M059J (cell line): Measurements from ENCODE around the gene SP2. TPM values are rescaled to one million over a fixed set of nuclear protein-coding genes. Genes with fewer than 3 reads are reported as not detected.
A peak's percentile ranks its signal among the peaks of the same experiment; 100 is the strongest.
"Not testable (repeated sequence)": the region's sequence is repeated elsewhere in the genome, so short reads cannot be mapped to it uniquely, and the experiment has no call there.

Experiments
- DNase-seq: peaks from one replicate; pipeline ENCODE4 v3.0.0-alpha.2; 2012; ENCODE audit warnings: low read depth
- total RNA-seq: library from RNA; depleted of rRNA; stranded (reverse); fragments of >200 nt; shearing (Covaris generic); gene quantifications from 2 replicates; pipeline ENCODE4 v1.2.3, GENCODE V29; 2014

SP2 gene
- total RNA-seq, 1 experiment from 2014 or later = 3.8 TPM

GRCh38 chr17:47918991-47919390 lies 23.0 kb downstream of the SP2 start:
- no peak for DNase-seq

- DNase-seq = not testable (repeated sequence)
These were observed 23.9 kb downstream of the SP2 start for GRCh38 chr17:47919889-47920288.

- DNase-seq = no peak
These were observed 29.0 kb downstream of the SP2 start for GRCh38 chr17:47924785-47925677.

GRCh38 chr17:47925678-47925988 lies 29.6 kb downstream of the SP2 start:
- DNase-seq = no peak

GRCh38 chr17:47927821-47928400 lies 31.9 kb downstream of the SP2 start:
- no peak for DNase-seq

GRCh38 chr17:47928415-47928814 lies 32.4 kb downstream of the SP2 start:
- peak; percentile 12 for DNase-seq

GRCh38 chr17:47929218-47930000 lies 33.4 kb downstream of the SP2 start:
- no peak for DNase-seq

GRCh38 chr17:47931848-47932247 lies 35.8 kb downstream of the SP2 start:
- DNase-seq = no peak

GRCh38 chr17:47934856-47935255 lies 38.8 kb downstream of the SP2 start:
- DNase-seq = peak; percentile 88

GRCh38 chr17:47935468-47935867 lies 39.4 kb downstream of the SP2 start:
- DNase-seq = not testable (repeated sequence)

GRCh38 chr17:47935961-47936360 lies 39.9 kb downstream of the SP2 start:
- peak; percentile 94 for DNase-seq

- no peak for DNase-seq
These were observed 41.9 kb downstream of the SP2 start for GRCh38 chr17:47937941-47938340.

- peak; percentile 99 for DNase-seq
These were observed 45.4 kb downstream of the SP2 start, which contains the start of gene PNPO for GRCh38 chr17:47941246-47942095. TSS of gene PNPO (plus strand) at chr17:47941571. CDS start at chr17:47941676, 105 bp downstream.

- no peak for DNase-seq
These were observed 46.1 kb downstream of the SP2 start for GRCh38 chr17:47942096-47942510.

- DNase-seq = no peak
These were observed 46.5 kb downstream of the SP2 start for GRCh38 chr17:47942568-47942967.

- no peak for DNase-seq
These were observed 49.0 kb downstream of the SP2 start for GRCh38 chr17:47945080-47945479.

GRCh38 chr17:47945529-47946508 lies 49.8 kb downstream of the SP2 start:
- DNase-seq = no peak

- no peak for DNase-seq
These were observed 50.5 kb downstream of the SP2 start for GRCh38 chr17:47946516-47946915.

GRCh38 chr17:47946929-47947397 lies 50.9 kb downstream of the SP2 start:
- DNase-seq = peak; percentile 89

GRCh38 chr17:47948706-47949196 lies 52.7 kb downstream of the SP2 start:
- peak; percentile 57 for DNase-seq
